ENCODE data around the gene CYP26B1.

Gene CYP26B1

DNA sequence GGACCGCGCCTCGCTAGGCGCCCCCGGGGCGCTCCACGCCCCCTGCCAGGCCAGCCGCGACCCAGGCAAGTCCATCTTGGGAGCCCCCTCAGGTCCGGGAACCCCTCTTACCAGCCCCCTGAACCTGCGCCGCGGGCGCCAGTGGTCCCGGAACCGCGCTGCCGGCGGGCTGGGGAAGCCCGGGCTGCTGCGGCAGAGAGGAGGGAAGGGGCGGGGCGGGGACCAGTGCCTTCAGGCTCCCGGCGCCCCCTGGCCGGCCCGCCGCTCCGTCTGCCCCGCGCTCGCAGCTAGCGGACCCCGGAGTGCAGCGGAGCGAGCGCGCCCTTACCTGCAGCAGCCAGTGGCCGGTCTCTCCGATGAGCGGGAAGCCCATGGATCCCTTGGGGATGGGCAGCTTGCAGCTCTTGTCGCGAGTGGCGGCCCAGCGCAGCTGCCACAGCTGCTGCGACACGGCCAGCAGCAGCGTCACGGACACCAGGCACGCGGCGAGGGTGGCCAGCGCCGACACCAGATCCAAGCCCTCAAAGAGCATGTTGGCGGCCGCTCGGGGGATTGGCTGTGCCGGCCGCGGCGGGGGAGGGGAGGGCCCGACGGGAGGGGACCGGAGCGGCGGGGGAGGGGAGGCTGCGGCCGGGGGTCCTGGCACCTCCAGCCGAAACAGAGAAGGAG, at the start of gene CYP26B1:
Gene CYP26B1 (minus strand): TSS at position 560 of the 669 bp plus-strand sequence. CDS start 28 bp downstream, at position 532.
- no peak for DNase-seq (ENCODE audit: low read depth in 2 of 2)

DNA sequence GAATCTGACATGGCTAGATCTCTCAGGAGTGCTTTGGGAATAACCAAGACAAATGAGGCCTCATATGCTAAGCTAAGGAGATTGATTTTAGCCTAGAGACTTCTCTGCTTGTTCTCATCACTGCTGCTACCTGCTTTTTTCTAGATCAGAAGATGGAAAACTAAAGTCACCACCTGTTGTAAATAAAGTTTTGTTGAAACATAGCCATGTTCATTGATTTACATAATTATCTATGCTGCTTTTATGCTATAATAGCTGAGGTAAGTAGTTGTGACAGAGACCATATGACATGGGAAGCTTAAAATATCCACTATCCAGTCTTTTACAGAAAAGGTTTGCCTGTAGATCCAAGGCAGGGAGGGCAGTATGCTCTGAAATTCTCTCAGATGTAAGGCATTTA, 46.1 kb upstream of the CYP26B1 start:
- DNase-seq (ENCODE audit: low read depth in 2 of 2), result no peak

- DNase-seq (ENCODE audit: low read depth in 2 of 2), result no peak
Observed at GRCh38 chr2:72191441-72191840, 43.8 kb upstream of the CYP26B1 start.

DNA sequence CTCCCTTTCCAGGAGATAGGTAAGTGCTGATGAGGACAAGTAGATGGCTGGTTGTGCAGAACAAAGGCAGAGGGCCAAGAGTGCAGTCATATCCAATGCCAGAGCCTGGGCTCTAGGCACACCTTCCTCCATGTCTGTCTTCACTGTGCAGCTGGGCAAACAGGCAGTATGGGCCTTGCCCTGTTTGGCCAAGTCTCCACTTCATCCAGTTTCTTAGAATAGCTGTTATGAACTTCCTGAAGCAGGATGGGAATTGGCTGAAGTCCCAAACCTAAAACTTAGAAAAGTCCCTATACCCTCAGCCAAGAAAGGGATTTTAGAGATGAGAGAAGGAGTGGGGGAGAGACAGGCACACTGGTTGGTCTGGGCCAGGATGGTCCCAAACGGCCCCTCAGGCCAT, 37.5 kb upstream of the CYP26B1 start:
- DNase-seq (ENCODE audit: low read depth in 2 of 2), result no peak

DNA sequence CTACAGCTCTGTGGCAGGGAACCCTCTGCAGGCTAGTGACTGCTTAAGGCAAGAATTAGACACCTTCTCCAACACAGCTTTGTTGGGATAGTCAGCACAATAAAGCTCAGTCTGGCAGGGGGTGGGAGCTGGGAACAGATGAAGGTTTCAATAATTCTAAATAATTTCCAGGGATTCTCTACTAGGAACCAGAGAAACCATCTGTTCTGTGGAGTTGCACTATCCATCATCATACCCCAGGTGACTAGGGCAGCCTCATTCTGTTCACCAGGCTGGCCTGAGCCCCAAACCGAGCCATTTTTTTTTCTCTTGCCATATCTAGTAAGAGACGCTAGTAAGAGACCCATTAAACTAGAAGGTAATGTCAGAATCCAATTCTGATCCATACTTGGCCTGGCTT, 35.8 kb upstream of the CYP26B1 start:
- DNase-seq (ENCODE audit: low read depth in 2 of 2), result no peak

GRCh38 chr2:72183016-72183415, 35.4 kb upstream of the CYP26B1 start:
- DNase-seq (ENCODE audit: low read depth in 2 of 2), result no peak

- DNase-seq (ENCODE audit: low read depth in 2 of 2), result no peak
Observed at GRCh38 chr2:72182547-72182946, 34.9 kb upstream of the CYP26B1 start.

GRCh38 chr2:72181616-72182015, 34.0 kb upstream of the CYP26B1 start:
- no peak for DNase-seq (ENCODE audit: low read depth in 2 of 2)

GRCh38 chr2:72180351-72180750, 32.7 kb upstream of the CYP26B1 start:
- DNase-seq (ENCODE audit: low read depth in 2 of 2), result no peak

GRCh38 chr2:72178551-72178950, 30.9 kb upstream of the CYP26B1 start:
- DNase-seq (ENCODE audit: low read depth in 2 of 2), result no peak

DNA sequence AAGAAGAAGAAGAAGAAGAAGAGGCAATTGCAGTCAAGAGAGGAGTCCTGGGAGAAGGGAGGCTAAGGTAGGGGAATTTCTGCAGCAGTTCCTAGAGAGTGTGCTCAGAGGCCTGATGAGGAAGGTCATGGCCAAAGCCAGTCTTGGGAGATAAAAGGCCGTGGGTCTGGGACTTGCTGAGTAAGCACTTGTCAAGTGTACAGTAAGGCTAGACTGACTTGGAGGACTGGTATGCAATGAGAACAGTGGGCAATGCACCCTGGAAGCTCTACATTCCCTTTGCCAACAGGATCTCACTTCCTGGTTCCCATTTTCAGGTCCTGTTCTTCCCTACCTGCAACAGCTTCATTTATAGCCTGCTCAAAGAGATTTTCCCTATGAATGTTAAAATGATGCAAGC, 28.6 kb upstream of the CYP26B1 start:
- no peak for DNase-seq (ENCODE audit: low read depth in 2 of 2)

DNA sequence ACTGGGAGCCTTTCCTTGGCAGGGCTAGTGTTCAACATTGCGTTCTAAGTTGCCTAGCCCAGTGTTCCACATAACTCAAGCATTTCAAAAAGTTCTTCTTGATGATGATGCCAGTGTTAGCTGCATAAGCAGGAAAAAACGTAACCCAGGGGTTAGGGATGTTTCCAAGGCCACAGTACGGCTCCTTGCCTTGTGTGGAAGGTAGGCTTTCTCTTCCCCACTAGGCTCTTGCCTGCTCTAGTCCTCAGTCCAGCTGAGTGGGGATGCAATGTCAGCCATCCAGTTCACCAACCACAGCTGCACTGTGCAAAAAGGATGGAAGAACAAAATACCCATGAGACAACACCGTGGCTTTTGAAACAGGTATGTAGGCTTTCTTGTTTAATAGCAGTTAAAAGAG, 28.0 kb upstream of the CYP26B1 start:
- no peak for DNase-seq (ENCODE audit: low read depth in 2 of 2)

DNA sequence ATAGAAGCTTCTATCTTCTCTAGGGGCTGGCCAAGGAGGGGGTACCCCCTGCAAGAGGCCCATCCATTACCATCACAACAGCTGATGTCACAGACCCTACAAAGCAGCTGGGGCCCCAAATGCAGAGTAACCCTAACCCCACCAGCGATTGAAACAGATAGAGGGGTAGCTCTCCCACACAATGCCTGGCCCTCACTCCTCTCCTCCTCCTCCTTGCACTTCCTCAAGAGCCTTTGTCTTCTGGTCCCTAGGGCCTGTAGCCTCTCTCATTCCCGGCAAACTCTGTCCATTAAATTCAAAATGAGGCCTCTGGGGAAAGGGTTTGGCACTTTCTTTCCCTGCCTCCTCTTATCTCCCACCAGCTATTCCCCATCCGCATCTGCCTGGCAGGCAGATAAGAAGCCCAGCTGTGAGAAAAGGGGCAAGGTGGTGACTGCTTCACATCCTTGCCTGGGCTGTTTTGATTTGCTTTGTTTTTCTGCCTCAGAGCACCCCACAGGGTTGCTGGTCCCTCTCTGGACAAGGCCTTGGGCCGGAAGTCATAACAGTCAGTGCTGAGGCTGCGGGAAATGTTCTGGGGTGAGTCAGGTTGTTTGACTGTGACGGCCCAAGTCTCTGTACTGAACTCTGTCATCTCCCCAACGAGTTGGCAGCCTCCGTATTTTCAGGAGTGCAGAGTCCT, 26.1 kb upstream of the CYP26B1 start:
- no peak for DNase-seq (ENCODE audit: low read depth in 2 of 2)

DNA sequence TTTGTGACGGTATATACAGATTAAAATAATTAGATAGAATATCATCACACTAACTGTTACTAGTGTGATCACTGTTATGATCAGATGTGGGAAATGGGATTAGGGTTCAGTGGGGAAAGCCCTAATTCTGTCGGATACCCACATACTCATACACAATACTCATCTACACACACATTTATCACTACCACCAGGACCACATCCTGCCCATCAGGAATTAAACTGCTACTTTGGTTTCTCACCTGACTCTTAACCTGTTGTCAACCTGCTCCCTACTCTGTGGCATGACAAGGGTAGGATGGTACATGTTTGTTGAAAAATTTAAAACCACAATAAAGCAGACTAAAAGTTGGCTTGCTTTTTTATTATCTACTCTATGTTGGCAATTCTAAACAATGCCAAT, 24.8 kb upstream of the CYP26B1 start:
- DNase-seq (ENCODE audit: low read depth in 2 of 2), result no peak

DNA sequence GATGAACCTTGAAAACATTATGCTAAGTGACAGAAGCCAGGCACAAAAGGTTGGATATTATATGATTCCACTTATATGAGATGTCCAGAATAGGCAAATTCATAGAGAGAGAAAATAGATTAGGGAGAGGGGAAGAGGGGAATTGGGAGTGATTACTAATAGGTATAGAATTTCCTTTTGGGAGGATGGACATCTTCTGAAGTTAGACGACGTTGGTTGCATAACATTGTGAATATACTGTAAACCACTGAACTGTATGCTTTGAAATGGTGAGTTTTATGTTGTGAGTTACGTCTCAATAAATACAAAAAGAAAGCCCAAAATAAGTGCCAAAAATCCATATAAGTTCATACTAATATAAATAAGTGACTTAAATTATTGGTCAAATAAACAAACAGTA, 18.6 kb upstream of the CYP26B1 start:
- no peak for DNase-seq (ENCODE audit: low read depth in 2 of 2)

DNA sequence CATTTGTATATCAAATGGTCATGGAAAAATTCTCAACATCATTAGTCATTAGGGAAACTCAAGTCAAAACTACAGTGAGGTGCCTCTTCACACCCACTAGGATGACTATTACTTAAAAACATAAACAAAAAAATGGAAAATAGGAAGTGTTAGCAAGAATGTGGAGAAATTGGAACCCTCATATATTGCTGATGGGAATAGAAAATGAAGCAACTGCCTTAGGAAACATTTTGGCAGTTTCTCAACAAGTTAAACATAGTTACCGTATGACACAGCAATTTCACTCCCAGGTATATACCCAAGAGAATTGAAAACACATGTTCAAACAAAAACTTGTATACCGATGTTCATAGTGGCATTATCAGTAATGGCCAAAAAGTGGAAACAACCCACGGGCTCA, 18.1 kb upstream of the CYP26B1 start:
- DNase-seq (ENCODE audit: low read depth in 2 of 2), result no peak

- DNase-seq (ENCODE audit: low read depth in 2 of 2), result no peak
Observed at GRCh38 chr2:72162574-72162973, 14.9 kb upstream of the CYP26B1 start.

- DNase-seq (ENCODE audit: low read depth in 2 of 2), result no peak
Observed at GRCh38 chr2:72159211-72159993, 11.7 kb upstream of the CYP26B1 start.

GRCh38 chr2:72157871-72158771, 10.5 kb upstream of the CYP26B1 start:
- no peak for DNase-seq (ENCODE audit: low read depth in 2 of 2)

GRCh38 chr2:72156872-72157271, 9.2 kb upstream of the CYP26B1 start:
- DNase-seq (ENCODE audit: low read depth in 2 of 2), result no peak

DNA sequence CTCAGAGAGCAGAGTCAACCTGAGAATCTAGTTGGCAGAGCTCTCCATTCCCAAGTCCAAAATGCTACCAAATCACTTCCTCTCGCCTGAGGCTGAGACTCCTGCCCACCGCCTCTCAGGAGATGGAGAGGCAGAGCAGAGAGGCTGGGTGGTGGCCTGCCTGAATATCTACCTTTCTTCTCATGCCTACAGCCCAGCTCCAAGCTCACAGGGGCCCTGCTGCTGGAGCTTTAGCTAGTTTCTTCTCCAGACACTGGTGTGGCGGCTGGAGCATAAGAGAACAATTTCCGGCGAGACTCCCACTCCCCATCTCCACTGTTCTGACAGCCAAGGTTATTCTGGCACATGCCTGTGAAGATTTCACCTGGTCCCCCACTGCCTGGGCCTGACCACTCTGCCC, 8.1 kb upstream of the CYP26B1 start:
- DNase-seq (ENCODE audit: low read depth in 2 of 2), result no peak

DNA sequence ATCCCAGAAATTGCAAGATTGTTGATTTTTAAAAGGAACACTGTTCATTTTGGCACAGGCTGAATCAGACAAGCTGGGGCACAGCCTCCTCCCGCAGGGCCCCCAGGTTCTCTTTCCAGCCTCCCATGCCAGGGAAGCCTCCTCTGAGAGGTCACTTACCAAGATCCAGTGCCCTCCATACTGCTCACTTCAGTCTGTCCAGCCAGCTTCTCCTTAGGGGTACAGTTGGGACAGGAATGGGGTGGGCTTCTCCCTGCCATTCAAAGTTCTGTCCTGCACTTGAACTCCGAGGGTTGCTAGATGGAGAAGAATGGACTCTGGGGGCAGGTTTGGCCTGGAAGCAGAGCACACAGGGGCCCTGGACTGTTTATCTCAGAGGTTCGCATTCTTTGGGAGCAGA, 7.5 kb upstream of the CYP26B1 start:
- no peak for DNase-seq (ENCODE audit: low read depth in 2 of 2)

Data from stimulated activated CD4-positive, alpha-beta T cell treated with anti-CD3 and anti-CD28 coated beads, Interleukin-4, amount 100 ng/mL, for 48 hours (primary cell).